Bone marrow (tissue), 2 donors: ENCODE data around the gene HSD17B1.
A peak's percentile ranks its signal among the peaks of the same experiment; 100 is the strongest.
"Not testable (repeated sequence)": the region's sequence is repeated elsewhere in the genome, so short reads cannot be mapped to it uniquely, and the experiment has no call there.

Source experiments
- DNase-seq, 2 donors: peaks; one replicate each; lab custom pipeline; 2025; lab: John Stamatoyannopoulos, UW

The HSD17B1 gene

GRCh38 chr17:42547698-42548069 is 5.0 kb upstream of the HSD17B1 start:
- DNase-seq = no peak

DNA sequence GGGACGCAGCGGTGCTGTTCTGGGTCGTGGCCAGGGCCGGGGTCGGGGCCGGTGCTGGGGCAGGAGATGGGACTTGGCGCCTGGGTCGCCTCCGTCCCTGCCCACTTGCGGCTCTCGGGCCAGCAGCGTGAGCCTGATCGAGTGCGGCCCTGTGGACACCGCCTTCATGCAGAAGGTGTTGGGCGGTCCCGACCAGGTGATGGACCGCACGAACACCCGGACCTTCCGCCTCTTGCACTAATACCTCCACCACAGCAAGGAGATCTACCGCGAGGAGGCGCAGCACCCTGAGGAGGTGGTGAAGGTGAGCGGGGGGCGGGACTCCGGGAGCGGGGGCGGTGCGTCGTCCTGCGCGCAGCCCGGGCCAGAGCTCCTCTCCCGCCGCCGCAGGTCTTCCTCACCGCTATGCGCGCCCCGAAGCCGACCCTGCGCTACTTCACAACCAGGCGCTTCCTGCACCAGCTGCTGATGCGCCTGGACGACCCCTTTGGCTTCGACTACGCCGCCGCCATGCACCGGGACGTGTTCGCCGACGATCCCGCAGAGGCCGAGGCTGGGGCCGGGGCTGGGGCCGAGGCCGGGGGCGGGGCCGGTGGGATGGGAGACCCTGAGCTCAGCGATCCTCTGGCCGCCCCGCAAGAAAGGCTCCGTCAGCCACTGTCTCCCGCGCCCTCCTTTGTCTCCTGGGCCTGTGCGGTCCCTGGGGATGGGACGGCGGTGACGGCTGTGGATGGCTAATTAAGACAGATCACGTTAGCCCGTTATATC is 4.5 kb upstream of the HSD17B1 start:
- no peak for DNase-seq

GRCh38 chr17:42548993-42549755 is 3.5 kb upstream of the HSD17B1 start:
- DNase-seq = no peak

GRCh38 chr17:42553161-42553818 is 567 bp downstream of the HSD17B1 start:
- DNase-seq = no peak

- no peak for DNase-seq
Measured at GRCh38 chr17:42553866-42554249, 1.1 kb downstream of the HSD17B1 start.

GRCh38 chr17:42554250-42555121 is 1.8 kb downstream of the HSD17B1 start:
- peak; percentile 56 to 72 for DNase-seq

DNA sequence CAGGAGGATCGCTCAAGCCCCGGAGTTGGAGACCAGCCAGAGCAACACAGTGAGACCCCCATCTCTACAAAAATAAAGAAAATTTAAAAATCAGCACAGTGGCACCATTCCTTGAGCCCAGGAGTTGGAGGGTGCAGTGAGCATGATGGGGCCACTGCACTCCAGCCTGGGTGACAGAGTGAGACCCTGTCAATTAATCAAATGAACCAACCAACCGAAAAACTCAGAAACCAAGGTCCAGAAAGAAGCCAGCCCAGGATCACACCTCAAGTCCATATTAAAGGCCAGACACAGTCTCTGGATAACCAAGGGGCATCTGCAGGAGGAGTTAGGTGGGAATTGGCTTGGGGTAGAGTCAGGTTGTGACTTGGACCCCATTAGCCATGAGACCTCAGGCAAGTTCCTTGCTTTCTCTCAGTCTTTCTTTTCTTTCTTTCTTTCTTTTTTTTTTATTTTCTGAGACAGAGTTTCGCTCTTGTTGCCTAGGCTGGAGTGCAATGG is 2.4 kb downstream of the HSD17B1 start:
- DNase-seq = no peak

DNA sequence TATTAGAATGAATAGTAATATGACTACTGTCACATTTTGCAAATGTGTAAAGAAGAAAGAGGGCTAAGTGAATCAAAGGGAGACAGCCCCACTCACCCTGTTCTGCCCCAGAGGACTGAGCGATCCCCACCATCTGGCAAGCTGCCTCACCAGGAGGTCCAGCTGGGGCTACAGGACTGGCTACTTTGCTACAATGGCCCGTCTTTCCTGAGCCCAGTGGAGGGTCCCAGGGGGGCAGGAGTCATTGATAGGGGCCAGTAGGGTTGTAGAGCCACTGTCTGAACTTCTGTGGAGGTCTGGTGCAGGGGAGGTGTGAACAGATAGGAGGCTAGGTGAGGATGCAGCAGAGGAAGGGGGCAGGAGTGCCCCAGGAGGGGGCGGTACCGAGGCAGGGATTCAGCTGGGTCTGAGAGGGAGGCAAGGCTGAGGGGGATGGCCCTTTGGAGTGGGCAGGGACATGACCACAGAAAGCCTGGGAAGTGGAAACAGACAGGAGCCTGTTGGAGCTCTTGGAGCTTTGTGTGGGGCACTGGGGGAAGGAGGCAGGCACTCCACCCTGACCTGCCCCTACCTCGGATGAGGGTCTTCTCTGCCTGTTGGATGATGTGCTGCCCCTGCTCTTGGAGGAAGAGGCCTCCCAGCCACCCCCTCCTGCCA is 3.4 kb downstream of the HSD17B1 start:
- DNase-seq = not testable (repeated sequence)

GRCh38 chr17:42559075-42559474 is 6.4 kb downstream of the HSD17B1 start:
- no peak for DNase-seq

DNA sequence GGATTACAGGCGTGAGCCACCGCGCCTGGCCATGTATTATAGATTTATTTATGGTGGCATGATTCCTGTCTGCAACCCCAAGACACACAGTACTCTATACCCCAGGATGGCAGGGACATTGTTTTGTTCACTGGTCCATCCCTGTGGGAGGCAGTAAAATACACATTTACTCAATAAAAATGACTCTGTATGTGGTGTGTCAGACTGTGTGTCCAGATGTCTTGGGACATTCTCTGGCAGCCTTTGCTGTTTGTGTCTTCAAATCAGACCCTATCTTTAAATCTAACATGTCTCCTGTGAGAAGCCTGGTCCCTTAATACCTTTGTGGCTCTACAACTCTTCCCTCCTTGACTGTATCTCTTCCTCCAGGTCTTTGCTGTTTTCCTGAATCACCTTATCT is 7.5 kb downstream of the HSD17B1 start:
- DNase-seq = no peak

DNA sequence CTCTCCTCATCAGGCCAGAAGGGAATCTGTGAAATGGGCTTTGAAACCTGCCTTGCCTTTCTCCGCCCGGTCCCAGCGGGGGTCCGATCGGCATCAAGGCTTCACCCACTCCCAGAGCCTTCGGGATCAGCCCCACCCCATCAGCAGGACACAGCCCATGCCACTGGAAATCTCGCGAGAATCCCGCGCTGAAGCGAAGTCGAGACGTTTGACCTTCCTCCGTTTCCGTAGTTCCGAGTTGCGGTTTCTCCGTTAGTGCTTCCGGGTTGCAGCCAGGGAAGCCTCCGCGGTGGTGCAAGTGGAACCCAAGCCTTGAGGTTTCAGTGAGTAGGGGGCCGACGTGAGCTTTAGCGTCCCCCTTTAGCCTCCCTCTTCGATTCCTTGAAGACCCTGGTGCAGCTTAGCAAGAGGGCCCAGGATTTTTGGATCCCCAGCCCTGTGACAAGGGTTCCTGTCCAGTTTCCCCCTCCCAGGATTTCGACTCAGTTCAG is 9.2 kb downstream of the HSD17B1 start, which contains the start of gene COASY:
Gene COASY (plus strand): TSS at position 252 of the 491 bp plus-strand sequence. CDS start 475 bp downstream, outside the sequence.
- peak; percentile 83 to 91 for DNase-seq

GRCh38 chr17:42562388-42563142 is 9.8 kb downstream of the HSD17B1 start:
- no peak for DNase-seq

DNA sequence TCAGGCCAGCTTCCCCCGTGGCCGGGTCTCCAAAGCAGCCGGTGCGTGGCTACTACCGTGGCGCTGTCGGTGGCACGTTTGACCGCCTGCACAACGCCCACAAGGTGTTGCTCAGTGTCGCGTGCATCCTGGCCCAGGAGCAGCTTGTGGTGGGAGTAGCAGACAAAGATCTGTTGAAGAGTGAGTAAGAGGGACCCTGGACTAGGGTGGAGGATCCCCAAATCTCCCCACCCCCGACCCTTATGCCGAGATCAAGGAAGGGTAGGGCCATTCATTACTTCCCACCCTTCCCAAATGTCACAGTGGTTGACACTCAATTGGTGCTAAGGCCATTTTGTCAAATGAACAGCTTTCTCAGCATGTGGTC is 10.4 kb downstream of the HSD17B1 start:
- DNase-seq = no peak

DNA sequence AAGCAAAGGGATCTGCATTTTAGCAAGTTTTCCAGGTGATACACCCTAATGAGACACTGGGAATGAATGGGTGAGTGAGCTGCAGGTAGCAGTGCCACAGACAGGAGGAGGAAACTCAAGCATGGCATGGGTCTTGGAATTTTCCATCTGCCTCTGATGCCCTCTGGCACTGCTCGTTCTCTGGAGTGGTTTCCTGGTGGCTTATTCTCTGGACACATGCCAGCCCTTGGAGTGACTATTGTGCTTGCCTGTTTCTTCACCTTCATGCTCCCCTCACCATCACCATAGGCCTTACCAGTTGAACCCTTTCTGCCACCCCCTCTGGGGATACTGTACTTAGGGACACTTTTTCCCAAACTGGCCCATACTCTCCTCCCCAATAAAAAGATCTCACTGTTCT is 10.8 kb downstream of the HSD17B1 start:
- no peak for DNase-seq

GRCh38 chr17:42563950-42564349 is 11.2 kb downstream of the HSD17B1 start:
- no peak for DNase-seq

- DNase-seq = no peak
Measured at GRCh38 chr17:42564815-42565522, 12.2 kb downstream of the HSD17B1 start.

GRCh38 chr17:42565523-42566214 is 12.9 kb downstream of the HSD17B1 start:
- DNase-seq = no peak

- no peak for DNase-seq
Measured at GRCh38 chr17:42566215-42566882, 13.6 kb downstream of the HSD17B1 start.
